HG02852 (cell line): ENCODE data around the gene MRPL1.
"Not testable (repeated sequence)": the region's sequence is repeated elsewhere in the genome, so short reads cannot be mapped to it uniquely, and the experiment has no call there.

Experiments used
- ATAC-seq: cut with Tn5 transposase; IDR thresholded peaks from one replicate; pipeline ENCODE4 v1.9.1; 2021; ENCODE audit warnings: mild to moderate bottlenecking, moderate library complexity; ENCODE audit not compliant: unreplicated experiment

Gene MRPL1

GRCh38 chr4:77963004-77963403 is 100.4 kb downstream of the MRPL1 start:
- ATAC-seq, result no peak

- ATAC-seq, result not testable (repeated sequence)
These were observed 111.0 kb downstream of the MRPL1 start for GRCh38 chr4:77973657-77974056.

GRCh38 chr4:77982900-77983540 is 120.4 kb downstream of the MRPL1 start:
- not testable (repeated sequence) for ATAC-seq

DNA sequence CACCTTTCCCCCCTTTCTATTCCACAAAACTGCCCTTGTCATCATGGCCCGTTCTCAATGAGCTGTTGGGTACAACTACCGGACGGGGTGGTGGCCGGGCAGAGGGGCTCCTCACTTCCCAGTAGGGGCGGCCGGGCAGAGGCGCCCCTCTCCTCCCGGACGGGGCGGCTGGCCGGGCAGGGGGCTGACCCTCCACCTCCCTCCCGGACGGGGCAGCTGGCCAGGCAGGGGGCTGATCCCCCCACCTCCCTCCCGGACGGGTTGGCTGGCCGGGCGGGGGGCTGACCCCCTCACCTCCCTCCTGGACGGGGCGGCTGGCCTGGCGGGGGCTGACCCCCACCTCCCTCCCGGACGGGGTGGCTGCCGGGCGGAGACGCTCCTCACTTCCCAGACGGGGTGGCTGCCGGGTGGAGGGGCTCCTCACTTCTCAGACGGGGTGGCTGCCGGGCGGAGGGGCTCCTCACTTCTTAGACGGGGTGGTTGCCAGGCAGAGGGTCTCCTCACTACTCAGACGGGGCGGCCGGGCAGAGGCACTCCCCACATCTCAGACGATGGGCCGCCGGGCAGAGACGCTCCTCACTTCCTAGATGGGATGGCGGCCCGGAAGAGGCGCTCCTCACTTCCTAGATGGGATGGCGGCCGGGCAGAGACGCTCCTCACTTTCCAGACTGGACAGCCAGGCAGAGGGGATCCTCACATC is 121.1 kb downstream of the MRPL1 start:
- not testable (repeated sequence) for ATAC-seq

DNA sequence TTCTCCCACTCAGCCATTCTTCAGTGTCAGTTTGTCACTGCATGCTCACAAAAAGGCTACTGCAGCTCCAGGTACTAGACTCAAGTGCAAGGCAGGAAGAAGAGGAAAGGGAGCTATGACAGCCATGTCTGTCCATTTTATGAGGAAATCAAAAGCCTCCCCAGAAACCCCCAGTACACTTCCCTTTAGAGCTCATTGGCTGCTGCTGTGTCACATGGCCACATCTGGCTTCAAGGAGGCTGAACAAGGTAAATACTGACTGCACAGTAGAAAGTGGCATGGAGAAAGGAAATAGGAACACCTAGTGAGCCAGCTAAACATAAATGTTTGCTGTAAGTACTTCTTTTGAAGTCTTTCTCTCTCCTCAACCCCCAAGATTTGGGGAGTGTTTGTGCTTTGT is 127.3 kb downstream of the MRPL1 start:
- no peak for ATAC-seq

- no peak for ATAC-seq
These were observed 127.8 kb downstream of the MRPL1 start for GRCh38 chr4:77990456-77990855.

DNA sequence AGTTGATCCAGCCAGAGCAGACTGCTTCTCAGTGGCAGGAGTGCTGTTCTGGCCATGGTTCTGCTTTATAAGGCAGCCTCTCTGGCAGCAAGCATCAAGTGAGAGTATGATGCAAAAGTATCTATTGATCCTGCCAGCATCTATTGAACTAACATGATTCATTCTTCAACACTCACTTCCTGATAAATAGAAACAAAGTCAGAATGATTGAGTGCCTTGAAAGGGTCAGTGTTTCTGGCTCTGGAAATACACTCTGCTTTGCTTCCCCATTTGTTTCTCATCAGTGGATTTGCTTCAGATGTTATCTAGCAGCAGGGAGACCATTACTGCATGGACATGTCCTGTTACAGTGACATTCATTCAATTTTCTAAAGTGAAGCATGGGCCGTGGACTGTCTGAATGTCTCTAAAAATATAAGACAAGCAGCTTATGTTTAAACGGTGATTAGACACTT is 128.3 kb downstream of the MRPL1 start:
- no peak for ATAC-seq

DNA sequence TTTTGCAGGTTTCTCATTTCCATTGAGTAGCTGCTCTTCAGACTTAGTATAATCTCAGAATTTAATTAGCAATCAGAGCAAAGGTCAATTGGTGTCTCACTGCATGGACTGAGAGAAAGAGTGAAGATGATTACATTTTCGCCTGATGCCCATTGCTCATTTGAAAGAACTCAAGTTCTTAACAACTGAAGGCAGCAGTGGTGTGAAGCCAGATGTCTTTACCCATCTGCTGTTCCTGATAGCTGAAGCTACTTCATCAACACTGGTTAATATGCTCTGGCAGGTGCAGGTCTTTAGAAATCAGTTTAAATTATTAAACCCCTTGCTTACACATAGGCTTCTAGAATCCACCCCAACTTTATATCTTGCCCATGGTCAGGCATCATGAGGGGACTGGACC is 130.0 kb downstream of the MRPL1 start:
- ATAC-seq, result no peak

DNA sequence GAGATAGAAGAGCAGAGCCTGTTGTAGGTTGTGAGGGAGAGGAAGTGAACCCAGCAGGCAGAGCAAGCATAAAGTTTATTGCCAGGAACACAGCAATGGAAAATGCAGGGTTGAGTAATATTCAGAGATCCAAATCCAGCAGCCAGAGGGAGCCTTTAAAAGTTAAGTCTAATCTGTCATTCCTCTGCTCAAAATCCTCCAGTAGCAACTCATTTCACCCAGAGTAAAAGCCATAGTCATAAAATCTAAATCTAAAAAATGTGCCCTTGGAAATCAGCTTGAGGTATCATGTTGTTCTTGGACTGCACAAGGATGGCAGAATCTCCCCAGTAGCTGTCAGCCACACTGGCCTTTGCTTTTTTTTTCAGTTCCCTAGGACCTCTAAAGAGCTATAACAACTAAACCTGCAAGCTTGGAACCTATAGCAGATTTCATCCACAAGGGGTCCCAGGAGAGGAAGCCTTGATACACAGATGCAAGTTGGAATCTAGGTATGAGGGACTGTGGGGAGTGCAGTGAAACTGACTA is 131.6 kb downstream of the MRPL1 start:
- ATAC-seq, result peak; percentile 64

DNA sequence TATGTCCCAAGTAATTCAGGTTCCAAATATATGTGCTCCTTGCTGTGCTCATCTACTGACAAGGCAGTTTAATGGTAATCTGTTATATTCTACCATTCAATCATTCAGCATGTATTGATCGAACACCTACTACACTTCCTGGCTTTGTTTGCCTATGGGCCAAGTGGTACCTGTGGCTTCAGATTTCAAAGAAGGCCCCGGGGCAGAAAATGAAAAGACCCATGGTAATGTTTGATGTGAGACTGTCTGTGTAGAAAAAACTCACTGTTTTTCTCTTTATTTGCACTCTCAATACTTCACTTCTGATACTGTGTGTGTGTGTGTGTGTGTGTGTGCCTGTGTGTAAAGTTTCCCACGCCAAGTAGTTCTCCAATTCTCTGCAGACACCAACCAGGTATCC is 133.4 kb downstream of the MRPL1 start:
- ATAC-seq, result no peak

GRCh38 chr4:78001531-78001930 is 138.9 kb downstream of the MRPL1 start:
- ATAC-seq, result no peak

- no peak for ATAC-seq
These were observed 139.6 kb downstream of the MRPL1 start for GRCh38 chr4:78002260-78002659.
